Gastrocnemius medialis (tissue), 4 donors: ENCODE results near the gene SERINC5.

Experiments
- CTCF ChIP-seq, 5 experiments: fragments of 450-650 bp in 3 of 5; fragments of 200-600 bp in 2 of 5; sonication (generic) in 2 of 5; IDR thresholded peaks in 4 of 5; conservative IDR thresholded peaks in 1 of 5; 1 replicate in 4 of 5; 2 replicates in 1 of 5; pipeline ENCODE4 v1.5.1; 2016 to 2019; ENCODE audit warnings: antibody characterized with exemption in 5 of 5, mild to moderate bottlenecking in 3 of 5, moderate library complexity in 3 of 5
- POLR2A ChIP-seq, 2 donors: fragments of 450-650 bp; IDR thresholded peaks; one replicate each; pipeline ENCODE4 v1.6.1; 2017; ENCODE audit warnings: antibody characterized with exemption in 2 of 2, mild to moderate bottlenecking in 2 of 2, moderate library complexity in 2 of 2

- no peak for TF ChIP-seq CTCF (IDR thresholded peaks at IDR 0.05 in 4 of 5, conservative IDR thresholded peaks at IDR 0.05 in 1 of 5)
- no peak for TF ChIP-seq POLR2A (IDR thresholded peaks at IDR 0.05)
Measured at GRCh38 chr5:80156156-80156555, 99.7 kb downstream of the SERINC5 start.
